ENCODE measurements around the gene COPE. TPM values are rescaled to one million over a fixed set of nuclear protein-coding genes. Genes with fewer than 3 reads are reported as not detected.

The COPE gene
- total RNA-seq, 1 donor from 2014 or later = 221 TPM

DNA sequence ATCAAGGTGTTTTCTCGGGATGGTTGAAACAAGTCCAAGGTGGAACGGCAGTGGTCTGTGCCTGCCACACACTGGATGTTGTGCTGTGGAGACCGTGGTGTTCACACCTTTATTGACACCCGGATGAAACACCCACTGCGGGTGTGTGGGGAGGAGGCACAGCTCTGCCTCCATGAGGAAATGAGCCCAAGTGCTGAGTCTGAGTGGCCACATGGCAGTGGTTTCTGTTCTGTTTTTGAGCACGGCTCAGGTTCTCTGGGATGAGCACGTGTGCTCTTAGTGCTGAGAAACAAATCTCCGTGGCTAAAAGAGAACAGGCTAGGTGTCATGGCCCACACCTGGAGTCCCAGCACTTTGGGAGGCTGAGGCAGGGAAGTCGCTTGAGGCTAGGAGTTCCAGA lies 58.0 kb downstream of the COPE start:
- Mint-ChIP-seq H3K9me3 (no peaks in the 10 kb centered on the region), H3K36me3 (ENCODE audit: low read depth) (peaks cover 32% of the 10 kb centered on the region), H3K27ac (no peak overlapping the region), H3K4me3 (no peak overlapping the region), H3K27me3 (ENCODE audit: insufficient read depth) (no peaks in the 10 kb centered on the region), H3K4me1 (ENCODE audit: low read depth) (no peaks in the 10 kb centered on the region)
- no peak for DNase-seq (ENCODE audit: low spot score)
- intact Hi-C loops (cut with micrococcal nuclease) = no loop called here

DNA sequence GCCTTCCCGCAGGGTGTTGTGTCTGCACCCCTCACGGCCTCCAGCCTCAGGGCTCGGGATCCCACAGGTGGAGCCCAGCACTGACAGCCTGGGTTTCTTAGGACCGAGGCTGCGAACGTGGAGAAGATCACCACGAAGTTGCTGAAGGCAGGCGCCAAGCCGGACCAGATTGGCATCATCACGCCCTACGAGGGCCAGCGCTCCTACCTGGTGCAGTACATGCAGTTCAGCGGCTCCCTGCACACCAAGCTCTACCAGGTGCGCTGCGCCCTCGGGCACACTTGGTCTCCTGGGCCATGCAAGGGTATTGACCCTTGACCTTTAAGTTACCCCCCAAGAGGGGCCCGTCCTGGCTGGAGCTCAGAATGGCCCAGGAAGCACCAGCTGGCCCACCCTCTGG lies 58.5 kb downstream of the COPE start:
- no peaks in the 10 kb centered on the region for H3K4me1 Mint-ChIP-seq (ENCODE audit: low read depth)
- H3K27me3 Mint-ChIP-seq (ENCODE audit: insufficient read depth) = no peaks in the 10 kb centered on the region
- no peaks in the 10 kb centered on the region for H3K9me3 Mint-ChIP-seq
- intact Hi-C loops (cut with micrococcal nuclease) = no loop called here
- no peak overlapping the region for H3K4me3 Mint-ChIP-seq
- no peak overlapping the region for H3K27ac Mint-ChIP-seq
- no peak for DNase-seq (ENCODE audit: low spot score)
- H3K36me3 Mint-ChIP-seq (ENCODE audit: low read depth) = peaks cover 29% of the 10 kb centered on the region

DNA sequence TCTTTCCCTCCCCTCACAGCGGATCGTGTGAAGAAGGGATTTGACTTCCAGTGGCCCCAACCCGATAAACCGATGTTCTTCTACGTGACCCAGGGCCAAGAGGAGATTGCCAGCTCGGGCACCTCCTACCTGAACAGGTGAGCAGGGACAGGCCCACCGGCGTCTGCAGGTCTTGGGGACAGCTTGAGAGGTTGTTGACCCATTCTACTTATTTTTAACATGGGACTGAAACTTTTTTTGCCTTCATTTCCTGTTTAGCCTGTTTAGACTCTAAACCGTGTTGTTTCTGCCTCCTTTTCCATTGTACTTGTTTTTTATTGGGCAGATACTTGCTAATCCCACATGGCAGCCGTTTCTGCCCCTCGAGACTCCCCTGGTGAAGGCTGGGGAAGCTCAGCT lies 58.9 kb downstream of the COPE start:
- Mint-ChIP-seq H3K9me3 (no peaks in the 10 kb centered on the region), H3K36me3 (ENCODE audit: low read depth) (peaks cover 31% of the 10 kb centered on the region), H3K4me1 (ENCODE audit: low read depth) (no peaks in the 10 kb centered on the region), H3K27ac (no peak overlapping the region), H3K27me3 (ENCODE audit: insufficient read depth) (no peaks in the 10 kb centered on the region), H3K4me3 (no peak overlapping the region)
- DNase-seq (ENCODE audit: low spot score) = no peak
- intact Hi-C loops (cut with micrococcal nuclease) = no loop called here

DNA sequence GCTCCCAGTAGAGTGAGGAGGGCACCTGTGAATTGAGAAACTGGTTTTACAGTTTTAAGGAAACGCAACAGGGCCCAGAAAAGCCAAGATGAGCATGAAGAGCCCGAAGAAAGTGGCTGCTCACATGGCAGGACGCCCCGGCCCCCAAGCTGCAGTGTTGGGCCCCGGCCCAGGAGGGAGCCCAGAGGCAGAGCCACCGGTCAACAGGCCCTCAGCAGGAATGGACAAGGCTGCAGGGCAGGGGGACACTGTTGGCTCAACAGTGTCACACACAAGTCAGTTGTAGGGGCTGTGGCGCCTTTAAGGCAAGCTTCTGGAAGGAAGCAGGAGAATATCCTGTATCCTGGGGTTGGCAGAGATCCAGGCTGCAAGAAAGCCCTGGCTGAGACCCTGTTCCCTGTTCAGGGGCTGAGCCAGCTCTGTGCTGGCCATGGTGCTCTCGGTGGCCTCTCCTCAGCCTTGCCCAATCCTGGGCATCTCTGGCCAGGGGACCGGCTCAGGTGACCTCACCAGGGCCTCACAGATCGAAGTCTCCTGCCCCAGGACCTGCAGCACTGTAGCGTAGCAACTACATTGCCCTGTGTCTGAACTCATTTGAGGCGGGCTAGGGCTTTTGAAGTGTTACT lies 59.4 kb downstream of the COPE start:
- Mint-ChIP-seq H3K4me1 (ENCODE audit: low read depth) (no peaks in the 10 kb centered on the region), H3K27ac (no peak overlapping the region), H3K4me3 (no peak overlapping the region), H3K27me3 (ENCODE audit: insufficient read depth) (no peaks in the 10 kb centered on the region), H3K9me3 (no peaks in the 10 kb centered on the region), H3K36me3 (ENCODE audit: low read depth) (peaks cover 34% of the 10 kb centered on the region)
- no peak for DNase-seq (ENCODE audit: low spot score)
- intact Hi-C loops (cut with micrococcal nuclease) = no loop called here

DNA sequence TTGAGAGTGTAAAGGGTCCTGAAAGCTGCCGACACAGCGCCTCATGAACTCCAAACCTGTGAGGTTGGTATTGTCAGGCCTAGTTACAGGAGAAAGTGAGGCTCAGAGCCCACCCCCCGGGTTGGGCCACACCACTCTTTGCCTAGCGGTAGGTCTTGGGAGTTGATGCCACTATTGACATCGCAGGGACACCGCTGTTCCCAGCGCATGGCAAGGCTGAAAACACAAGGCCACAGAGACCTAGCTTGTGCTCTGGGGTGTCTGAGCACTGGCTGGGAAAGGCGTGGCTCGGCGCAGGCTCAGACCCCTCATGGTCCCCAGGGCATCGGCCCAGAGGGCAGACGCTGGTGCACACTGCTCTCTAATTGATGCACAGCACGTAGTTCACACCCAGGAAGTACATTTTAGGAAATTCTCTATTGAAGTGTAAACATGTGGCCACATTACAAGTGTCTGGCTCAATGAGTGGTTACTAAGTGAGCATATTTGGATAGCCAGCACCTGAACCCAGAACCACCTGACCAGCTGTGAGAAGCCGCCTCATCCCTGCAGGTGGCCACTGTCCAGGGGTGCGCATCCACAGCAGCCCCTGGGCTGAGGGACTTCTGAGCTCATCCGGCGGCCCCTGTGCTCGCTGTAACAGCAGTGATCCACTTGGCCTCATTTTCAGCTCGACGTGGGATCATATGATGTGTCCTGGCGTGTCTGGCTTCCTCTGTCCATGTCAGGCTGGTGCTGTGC lies 60.1 kb downstream of the COPE start:
- no peak for DNase-seq (ENCODE audit: low spot score)
- peaks cover 32% of the 10 kb centered on the region for H3K36me3 Mint-ChIP-seq (ENCODE audit: low read depth)
- intact Hi-C loops (cut with micrococcal nuclease) = no loop called here
- no peak overlapping the region for H3K4me3 Mint-ChIP-seq
- no peaks in the 10 kb centered on the region for H3K4me1 Mint-ChIP-seq (ENCODE audit: low read depth)
- no peak overlapping the region for H3K27ac Mint-ChIP-seq
- no peaks in the 10 kb centered on the region for H3K27me3 Mint-ChIP-seq (ENCODE audit: insufficient read depth)
- no peaks in the 10 kb centered on the region for H3K9me3 Mint-ChIP-seq

DNA sequence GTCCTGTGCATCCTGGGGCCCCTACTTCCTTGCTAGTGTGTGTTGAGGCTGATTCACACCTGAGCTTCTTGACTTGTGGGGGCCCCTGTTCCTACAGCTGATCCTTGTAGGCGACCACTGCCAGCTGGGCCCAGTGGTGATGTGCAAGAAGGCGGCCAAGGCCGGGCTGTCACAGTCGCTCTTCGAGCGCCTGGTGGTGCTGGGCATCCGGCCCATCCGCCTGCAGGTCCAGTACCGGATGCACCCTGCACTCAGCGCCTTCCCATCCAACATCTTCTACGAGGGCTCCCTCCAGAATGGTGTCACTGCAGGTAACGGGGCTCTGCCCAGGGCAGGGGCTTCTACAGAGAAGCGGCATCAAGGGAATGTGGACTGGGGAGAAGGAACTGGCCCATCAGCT lies 62.0 kb downstream of the COPE start:
- DNase-seq (ENCODE audit: low spot score) = no peak
- Mint-ChIP-seq H3K4me1 (ENCODE audit: low read depth) (no peaks in the 10 kb centered on the region), H3K4me3 (no peak overlapping the region), H3K36me3 (ENCODE audit: low read depth) (peaks cover 40% of the 10 kb centered on the region), H3K27ac (no peak overlapping the region), H3K27me3 (ENCODE audit: insufficient read depth) (no peaks in the 10 kb centered on the region), H3K9me3 (no peaks in the 10 kb centered on the region)
- intact Hi-C loops (cut with micrococcal nuclease) = no loop called here

DNA sequence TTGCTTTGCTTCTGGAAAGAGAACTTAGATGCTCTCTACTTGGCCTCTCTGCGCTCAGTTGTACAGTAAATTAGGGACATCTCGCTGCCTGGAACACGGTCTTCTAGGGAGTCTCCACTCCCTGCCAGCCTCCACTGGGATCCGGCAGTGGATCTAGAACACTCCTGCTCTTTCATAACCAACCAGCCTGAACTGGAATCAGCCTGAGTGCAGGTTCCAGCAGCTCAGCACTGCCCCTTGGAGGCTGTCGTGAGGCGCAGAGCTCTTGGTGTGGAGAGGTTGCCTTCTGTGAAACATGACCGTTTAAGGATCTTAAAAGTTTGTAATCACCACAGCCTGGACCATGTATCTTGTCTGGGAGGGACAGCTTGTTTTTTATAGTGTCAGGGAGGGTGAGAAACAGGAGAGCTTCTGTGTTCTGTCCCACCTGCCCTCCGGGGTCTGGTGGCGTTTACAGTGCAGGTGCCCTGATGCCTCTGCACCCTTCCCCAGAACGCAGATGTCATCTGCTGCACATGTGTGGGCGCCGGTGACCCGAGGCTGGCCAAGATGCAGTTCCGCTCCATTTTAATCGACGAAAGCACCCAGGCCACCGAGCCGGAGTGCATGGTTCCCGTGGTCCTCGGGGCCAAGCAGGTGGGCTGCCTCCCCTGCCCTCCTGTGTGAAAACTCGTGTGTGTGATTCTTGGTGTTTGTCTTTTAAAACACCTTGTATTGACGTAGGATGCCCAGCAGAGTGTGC lies 62.6 kb downstream of the COPE start:
- Mint-ChIP-seq H3K9me3 (no peaks in the 10 kb centered on the region), H3K4me1 (ENCODE audit: low read depth) (no peaks in the 10 kb centered on the region), H3K36me3 (ENCODE audit: low read depth) (peaks cover 42% of the 10 kb centered on the region), H3K4me3 (no peak overlapping the region), H3K27me3 (ENCODE audit: insufficient read depth) (no peaks in the 10 kb centered on the region), H3K27ac (no peak overlapping the region)
- DNase-seq (ENCODE audit: low spot score) = no peak
- intact Hi-C loops (cut with micrococcal nuclease) = no loop called here

DNA sequence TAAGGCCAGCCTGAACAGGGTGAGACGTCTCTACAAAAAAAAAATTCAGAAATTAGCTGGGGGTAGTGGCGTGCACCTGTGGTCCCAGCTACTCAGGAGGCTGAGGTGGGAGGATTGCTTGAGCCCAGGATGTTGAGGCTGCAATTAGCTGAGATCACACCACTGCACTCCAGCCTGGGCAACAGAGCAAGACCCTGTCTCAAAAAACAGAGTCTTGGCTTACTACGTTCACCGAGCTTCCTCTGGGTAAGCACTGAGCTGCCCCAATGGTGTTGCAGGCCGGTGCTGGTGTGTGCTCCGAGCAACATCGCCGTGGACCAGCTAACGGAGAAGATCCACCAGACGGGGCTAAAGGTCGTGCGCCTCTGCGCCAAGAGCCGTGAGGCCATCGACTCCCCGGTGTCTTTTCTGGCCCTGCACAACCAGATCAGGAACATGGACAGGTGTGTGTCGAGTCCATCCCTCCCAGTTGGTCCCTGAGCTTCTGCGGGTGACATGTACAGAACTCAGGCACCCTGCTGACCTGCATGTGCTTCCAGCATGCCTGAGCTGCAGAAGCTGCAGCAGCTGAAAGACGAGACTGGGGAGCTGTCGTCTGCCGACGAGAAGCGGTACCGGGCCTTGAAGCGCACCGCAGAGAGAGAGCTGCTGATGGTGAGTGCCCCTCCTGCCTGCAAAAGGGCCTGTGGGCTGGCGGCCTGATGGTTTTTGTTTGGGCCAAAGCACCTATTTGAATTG lies 63.4 kb downstream of the COPE start:
- no peak overlapping the region for H3K4me3 Mint-ChIP-seq
- no peak overlapping the region for H3K27ac Mint-ChIP-seq
- no peaks in the 10 kb centered on the region for H3K27me3 Mint-ChIP-seq (ENCODE audit: insufficient read depth)
- H3K9me3 Mint-ChIP-seq = no peaks in the 10 kb centered on the region
- H3K4me1 Mint-ChIP-seq (ENCODE audit: low read depth) = no peaks in the 10 kb centered on the region
- no peak for DNase-seq (ENCODE audit: low spot score)
- H3K36me3 Mint-ChIP-seq (ENCODE audit: low read depth) = peaks cover 42% of the 10 kb centered on the region
- intact Hi-C loops (cut with micrococcal nuclease) = no loop called here

DNA sequence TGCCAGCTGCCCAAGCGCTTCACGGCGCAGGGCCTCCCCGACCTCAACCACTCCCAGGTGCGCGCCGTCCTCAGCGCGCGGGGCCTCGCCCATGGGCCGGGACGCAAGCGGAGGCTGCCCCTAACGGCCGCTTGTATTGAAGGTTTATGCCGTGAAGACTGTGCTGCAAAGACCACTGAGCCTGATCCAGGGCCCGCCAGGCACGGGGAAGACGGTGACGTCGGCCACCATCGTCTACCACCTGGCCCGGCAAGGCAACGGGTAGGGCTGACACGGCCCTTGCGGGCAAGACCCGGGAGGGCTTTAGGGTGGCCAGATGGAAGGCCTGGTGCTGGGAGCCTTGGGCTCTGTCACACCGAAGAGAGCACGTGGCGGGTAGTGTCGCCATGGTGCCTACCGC lies 64.2 kb downstream of the COPE start:
- peaks cover 44% of the 10 kb centered on the region for H3K36me3 Mint-ChIP-seq (ENCODE audit: low read depth)
- intact Hi-C loops (cut with micrococcal nuclease) = no loop called here
- no peak overlapping the region for H3K27ac Mint-ChIP-seq
- no peak for DNase-seq (ENCODE audit: low spot score)
- H3K9me3 Mint-ChIP-seq = no peaks in the 10 kb centered on the region
- H3K27me3 Mint-ChIP-seq (ENCODE audit: insufficient read depth) = no peaks in the 10 kb centered on the region
- H3K4me1 Mint-ChIP-seq (ENCODE audit: low read depth) = no peaks in the 10 kb centered on the region
- no peak overlapping the region for H3K4me3 Mint-ChIP-seq

DNA sequence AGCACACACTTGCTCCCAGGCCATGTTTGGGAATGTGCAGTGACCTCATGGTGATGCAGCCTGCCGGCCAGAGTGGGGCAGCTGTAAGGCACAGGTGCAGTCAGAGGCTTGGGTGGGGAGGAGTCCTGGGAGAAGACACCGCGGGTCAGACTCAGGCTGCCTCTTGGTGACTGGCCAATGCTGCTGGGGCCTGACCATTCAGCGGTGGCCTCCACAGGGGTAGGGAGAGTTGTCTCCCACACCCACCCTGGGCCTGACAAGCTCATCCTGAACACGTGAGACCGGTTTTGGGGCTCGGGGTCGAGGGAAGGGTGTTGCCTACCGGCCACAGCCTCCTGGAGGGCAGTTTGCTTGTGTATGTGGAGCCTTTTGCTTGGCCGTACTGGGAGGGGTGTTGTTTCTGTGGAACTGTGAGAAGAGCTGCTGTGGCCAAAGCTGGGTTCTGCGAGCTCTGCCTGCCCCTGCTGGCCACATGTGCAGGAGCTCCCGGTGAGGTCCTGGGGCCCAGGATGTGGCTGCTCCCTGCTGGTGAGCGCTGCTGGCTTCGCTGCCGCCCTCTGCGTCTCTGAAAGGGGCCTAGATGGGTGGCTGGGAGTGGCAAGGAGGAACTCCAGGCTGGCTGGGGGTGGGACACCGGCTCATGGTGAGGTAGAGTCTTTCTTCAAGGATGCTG lies 65.3 kb downstream of the COPE start:
- H3K4me1 Mint-ChIP-seq (ENCODE audit: low read depth) = peaks cover 9% of the 10 kb centered on the region
- no peaks in the 10 kb centered on the region for H3K9me3 Mint-ChIP-seq
- H3K27ac Mint-ChIP-seq = no peak overlapping the region
- H3K4me3 Mint-ChIP-seq = no peak overlapping the region
- no peak for DNase-seq (ENCODE audit: low spot score)
- H3K27me3 Mint-ChIP-seq (ENCODE audit: insufficient read depth) = no peaks in the 10 kb centered on the region
- intact Hi-C loops (cut with micrococcal nuclease) = no loop called here
- peaks cover 51% of the 10 kb centered on the region for H3K36me3 Mint-ChIP-seq (ENCODE audit: low read depth)

DNA sequence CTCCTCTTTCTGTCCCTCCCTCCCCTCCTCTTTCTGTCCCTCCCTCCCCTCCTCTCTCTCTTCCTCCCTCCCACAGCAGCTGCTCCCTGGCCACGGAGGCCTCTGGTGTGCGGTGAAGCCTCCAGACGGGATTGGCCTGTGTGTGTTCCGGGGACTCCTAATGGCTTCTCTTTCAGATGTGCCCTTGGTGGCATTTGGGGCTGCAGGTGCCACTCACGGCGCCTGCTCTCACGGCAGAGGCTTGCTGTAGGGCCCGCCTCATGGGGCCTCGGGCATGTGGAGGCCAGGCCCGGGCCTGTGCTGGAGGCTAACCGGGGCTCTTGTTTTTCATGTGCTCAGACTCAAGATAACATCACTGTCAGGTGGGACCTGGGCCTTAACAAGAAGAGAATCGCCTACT lies 66.5 kb downstream of the COPE start:
- no peaks in the 10 kb centered on the region for H3K9me3 Mint-ChIP-seq
- no peak overlapping the region for H3K4me3 Mint-ChIP-seq
- H3K4me1 Mint-ChIP-seq (ENCODE audit: low read depth) = peaks cover 12% of the 10 kb centered on the region
- no peak for DNase-seq (ENCODE audit: low spot score)
- H3K27me3 Mint-ChIP-seq (ENCODE audit: insufficient read depth) = no peaks in the 10 kb centered on the region
- no peak overlapping the region for H3K27ac Mint-ChIP-seq
- peaks cover 57% of the 10 kb centered on the region for H3K36me3 Mint-ChIP-seq (ENCODE audit: low read depth)
- intact Hi-C loops (cut with micrococcal nuclease) = no loop called here

DNA sequence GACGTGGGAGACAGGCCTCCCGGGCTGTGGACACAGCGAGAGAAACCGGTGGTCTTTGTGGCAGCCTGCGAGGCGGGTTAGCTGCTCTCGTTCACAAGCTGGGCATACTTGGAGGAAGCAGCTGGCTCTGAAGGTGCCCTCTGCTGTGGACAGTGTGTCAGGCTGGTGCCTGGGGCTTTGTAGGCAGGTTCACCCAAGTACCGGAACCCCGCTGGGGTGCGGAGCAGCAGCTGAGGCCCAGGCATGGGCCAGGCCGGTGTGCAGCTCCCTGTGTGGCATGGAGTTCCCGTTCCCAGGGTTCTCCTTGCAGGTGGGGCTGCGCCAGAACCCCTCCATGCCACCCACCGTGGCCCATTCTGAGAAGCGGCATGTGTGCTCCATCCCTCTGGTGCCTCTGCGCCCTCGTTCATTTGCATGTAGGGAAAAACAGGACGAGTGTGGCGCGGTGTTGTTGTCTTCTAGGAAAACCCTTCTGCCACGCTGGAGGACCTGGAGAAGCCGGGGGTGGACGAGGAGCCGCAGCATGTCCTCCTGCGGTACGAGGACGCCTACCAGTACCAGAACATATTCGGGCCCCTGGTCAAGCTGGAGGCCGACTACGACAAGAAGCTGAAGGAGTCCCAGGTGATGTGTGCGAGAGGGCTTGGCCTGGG lies 67.4 kb downstream of the COPE start:
- DNase-seq (ENCODE audit: low spot score) = no peak
- intact Hi-C loops (cut with micrococcal nuclease) = no loop called here
- H3K4me3 Mint-ChIP-seq = no peak overlapping the region
- no peaks in the 10 kb centered on the region for H3K9me3 Mint-ChIP-seq
- H3K27me3 Mint-ChIP-seq (ENCODE audit: insufficient read depth) = no peaks in the 10 kb centered on the region
- H3K27ac Mint-ChIP-seq = no peak overlapping the region
- H3K36me3 Mint-ChIP-seq (ENCODE audit: low read depth) = peaks cover 60% of the 10 kb centered on the region
- peaks cover 17% of the 10 kb centered on the region for H3K4me1 Mint-ChIP-seq (ENCODE audit: low read depth)

Measured in activated T-helper 1 cell treated with anti-CD3 and anti-CD28 coated beads, Interleukin-12 subunit alpha, Interleukin-12 subunit beta, Interleukin-2, Interleukin-4 antibody, amounts not matched to agents 30 ng/mL and 10 ng/mL and 1 ng/mL, durations not matched to agents 14 hours and 24 hours and 36 hours (primary cell).